B cell (primary cell): ENCODE data around the gene GALNT18. TPM values are rescaled to one million over a fixed set of nuclear protein-coding genes. Genes with fewer than 3 reads are reported as not detected.

Experiments
- ATAC-seq: fragments of 200-7000 bp; cut with Tn5 transposase; one replicate; pipeline ENCODE4 v1.10.0; 2021; ENCODE audit warnings: low read depth, mild to moderate bottlenecking, moderate number of reproducible peaks, moderate library complexity
- CTCF ChIA-PET: fragments of 350-600 bp; sonication (Branson Sonifier 250); formaldehyde crosslinking; loops from one replicate; lab custom pipeline; 2021; ENCODE audit warnings: antibody characterized with exemption, inconsistent platforms; lab: Charles Lee
- POLR2A ChIA-PET: fragments of 350-600 bp; sonication (Branson Sonifier 250); formaldehyde crosslinking; loops from one replicate; lab custom pipeline; 2021; ENCODE audit warnings: antibody characterized with exemption; lab: Charles Lee
- DNase-seq: peaks from one replicate; pipeline ENCODE4 v3.0.0; 2013
- H2AFZ ChIP-seq: 2 replicates; pipeline ENCODE4 v1.6.1; 2012; ENCODE audit warnings: mild to moderate bottlenecking, low read depth, low read length; ENCODE audit not compliant: insufficient read depth, poor library complexity, severe bottlenecking
- H3K27ac ChIP-seq, 2 donors: 1 replicate in 1 of 2; 2 replicates in 1 of 2; pipeline ENCODE4 v1.5.1; 2012 to 2013; ENCODE audit warnings: low read length in 2 of 2, mild to moderate bottlenecking in 2 of 2, moderate library complexity in 1 of 2
- H3K27me3 ChIP-seq, 4 experiments: fragments of 200-600 bp in 1 of 4; sonication (generic) in 1 of 4; replicated peaks in 1 of 4; 1 replicate in 2 of 4; 2 replicates in 2 of 4; pipeline versions ENCODE4 v1.6.1 to v1.7.0; 2013 to 2016; ENCODE audit warnings: low read length in 3 of 4, mild to moderate bottlenecking in 2 of 4, mixed read lengths in 1 of 4, moderate library complexity in 1 of 4; ENCODE audit not compliant: insufficient read depth in 4 of 4, control insufficient read depth in 3 of 4; ENCODE audit errors: control extremely low read depth in 1 of 4
- H3K36me3 ChIP-seq, 2 experiments: replicated peaks in 1 of 2; 1 replicate in 1 of 2; 2 replicates in 1 of 2; pipeline versions ENCODE4 v1.6.1 to v1.7.1; 2013; ENCODE audit warnings: low read length in 1 of 2; ENCODE audit not compliant: insufficient read depth in 2 of 2, control insufficient read depth in 1 of 2; ENCODE audit errors: control extremely low read depth in 1 of 2, extremely low read depth in 1 of 2
- H3K4me1 ChIP-seq, 2 donors: fragments of 200-600 bp in 1 of 2; sonication (generic) in 1 of 2; 1 replicate in 1 of 2; 2 replicates in 1 of 2; pipeline versions ENCODE4 v1.5.1 to v1.6.1; 2013 to 2017; ENCODE audit warnings: low read length in 2 of 2; ENCODE audit not compliant: control insufficient read depth in 2 of 2, insufficient read depth in 2 of 2
- H3K4me2 ChIP-seq: replicated peaks from 2 replicates; pipeline ENCODE3; 2012; ENCODE audit warnings: mild to moderate bottlenecking, low read depth, low read length; ENCODE audit not compliant: poor library complexity, severe bottlenecking
- H3K4me3 ChIP-seq, 5 experiments: fragments of 200-600 bp in 1 of 5; sonication (generic) in 1 of 5; 1 replicate in 3 of 5; 2 replicates in 2 of 5; pipeline versions ENCODE4 v1.5.1 to v1.7.0; 2011 to 2016; ENCODE audit warnings: low read length in 4 of 5, mild to moderate bottlenecking in 4 of 5, low read depth in 2 of 5, control low read depth in 1 of 5, moderate library complexity in 1 of 5; ENCODE audit not compliant: insufficient read depth in 1 of 5; ENCODE audit errors: control extremely low read depth in 1 of 5, extremely low read depth in 1 of 5
- H3K79me2 ChIP-seq: fragments of 200-600 bp; sonication (generic); one replicate; pipeline ENCODE4 v1.6.0; 2016; ENCODE audit warnings: low read length; ENCODE audit not compliant: control insufficient read depth, insufficient read depth
- H3K9ac ChIP-seq: fragments of 200-600 bp; sonication (generic); 2 replicates; pipeline ENCODE4 v1.6.1; 2017; ENCODE audit warnings: mild to moderate bottlenecking, low read length, moderate library complexity
- H3K9me3 ChIP-seq, 3 donors: one replicate each; pipeline versions ENCODE4 v1.6.1 to v1.7.1; 2013; ENCODE audit warnings: low read length in 2 of 3; ENCODE audit not compliant: control insufficient read depth in 2 of 3, insufficient read depth in 1 of 3; ENCODE audit errors: control extremely low read depth in 1 of 3
- H4K20me1 ChIP-seq: 2 replicates; pipeline ENCODE4 v1.6.0; 2012; ENCODE audit warnings: mild to moderate bottlenecking, low read length; ENCODE audit not compliant: insufficient read depth, control insufficient read depth, poor library complexity, severe bottlenecking
- H3K27ac Mint-ChIP-seq: one replicate; pipeline ENCODE4 v1.8.0; 2021; ENCODE audit warnings: mixed read lengths
- H3K27me3 Mint-ChIP-seq: one replicate; pipeline ENCODE4 v1.8.0; 2021; ENCODE audit warnings: mixed read lengths
- H3K4me1 Mint-ChIP-seq: one replicate; pipeline ENCODE4 v1.8.0; 2021; ENCODE audit warnings: mixed read lengths
- H3K4me3 Mint-ChIP-seq: one replicate; pipeline ENCODE4 v1.8.0; 2021; ENCODE audit warnings: mixed read lengths
- H3K9me3 Mint-ChIP-seq: one replicate; pipeline ENCODE4 v1.8.0; 2022; ENCODE audit warnings: mixed read lengths; ENCODE audit not compliant: insufficient read depth
- EZH2 ChIP-seq: IDR thresholded peaks from 2 replicates; pipeline ENCODE4 v1.6.1; 2012; ENCODE audit warnings: borderline replicate concordance, low read depth, mild to moderate bottlenecking, moderate library complexity, low read length; ENCODE audit not compliant: insufficient read depth, poor library complexity, severe bottlenecking
- WGBS: methylation state at CpG from one replicate; pipeline ENCODE4 v1.1.5; 2013; ENCODE audit warnings: missing lambda C conversion rate; ENCODE audit not compliant: insufficient coverage; 5-methylcytosine and 5-hydroxymethylcytosine counted together
- intact Hi-C: fragments of 100-400 bp; cut with micrococcal nuclease; formaldehyde crosslinking; loops from one replicate; pipeline ENCODE4 v1.10.0; 2022
- polyA plus RNA-seq: library from polyadenylated mRNA; depleted of rRNA; stranded (reverse); fragments of >200 nt; gene quantifications from 2 replicates; pipeline ENCODE4 v1.2.3, GENCODE V29; 2012
- total RNA-seq, 2 donors: library from RNA; stranded (reverse); fragments of 120-200 nt in 1 of 2; gene quantifications; 1 replicate in 1 of 2; 2 replicates in 1 of 2; pipeline versions ENCODE4 v1.2.3 to v1.2.4, GENCODE V29; 2013 to 2022
- TF ChIP-seq, protein P1 (sequence below): fragments of 200-600 bp; IDR thresholded peaks from one replicate; pipeline ENCODE4 v1.8.0; 2022; ENCODE audit warnings: antibody characterized with exemption, mild to moderate bottlenecking

Gene GALNT18
- total and polyA plus RNA-seq, 2 donors (not counting 1 experiment from before 2014, with no cell fraction given), result not detected

- Histone ChIP-seq H3K36me3 (no peaks in the 10 kb centered on the region), H3K27me3 (peaks cover 0 to 16% (median 1%) of the 10 kb centered on the region in 4 experiments), H3K4me1 (no peaks in the 10 kb centered on the region), H3K4me2 (no peak overlapping the region), H4K20me1 (no peaks in the 10 kb centered on the region), H2AFZ (no peak overlapping the region), H3K9ac (no peak overlapping the region), H3K79me2 (no peaks in the 10 kb centered on the region), H3K27ac (no peak overlapping the region), H3K9me3 (no peaks in the 10 kb centered on the region), H3K4me3 (no peak overlapping the region)
- DNase-seq (no peak), ATAC-seq (no peak)
- Mint-ChIP-seq H3K4me3 (no peak overlapping the region), H3K4me1 (no peaks in the 10 kb centered on the region), H3K9me3 (no peaks in the 10 kb centered on the region), H3K27ac (no peak overlapping the region), H3K27me3 (peaks cover 42% of the 10 kb centered on the region)
- TF ChIP-seq, protein P1, sequence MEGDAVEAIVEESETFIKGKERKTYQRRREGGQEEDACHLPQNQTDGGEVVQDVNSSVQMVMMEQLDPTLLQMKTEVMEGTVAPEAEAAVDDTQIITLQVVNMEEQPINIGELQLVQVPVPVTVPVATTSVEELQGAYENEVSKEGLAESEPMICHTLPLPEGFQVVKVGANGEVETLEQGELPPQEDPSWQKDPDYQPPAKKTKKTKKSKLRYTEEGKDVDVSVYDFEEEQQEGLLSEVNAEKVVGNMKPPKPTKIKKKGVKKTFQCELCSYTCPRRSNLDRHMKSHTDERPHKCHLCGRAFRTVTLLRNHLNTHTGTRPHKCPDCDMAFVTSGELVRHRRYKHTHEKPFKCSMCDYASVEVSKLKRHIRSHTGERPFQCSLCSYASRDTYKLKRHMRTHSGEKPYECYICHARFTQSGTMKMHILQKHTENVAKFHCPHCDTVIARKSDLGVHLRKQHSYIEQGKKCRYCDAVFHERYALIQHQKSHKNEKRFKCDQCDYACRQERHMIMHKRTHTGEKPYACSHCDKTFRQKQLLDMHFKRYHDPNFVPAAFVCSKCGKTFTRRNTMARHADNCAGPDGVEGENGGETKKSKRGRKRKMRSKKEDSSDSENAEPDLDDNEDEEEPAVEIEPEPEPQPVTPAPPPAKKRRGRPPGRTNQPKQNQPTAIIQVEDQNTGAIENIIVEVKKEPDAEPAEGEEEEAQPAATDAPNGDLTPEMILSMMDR, result no peak
- no peak for TF ChIP-seq EZH2
- CTCF ChIA-PET, result no interaction called here
- POLR2A ChIA-PET, result no interaction called here
- 35% methylated on average over 4 of the region's 4 CpGs for WGBS
- intact Hi-C loops, result no loop called here
Measured at GRCh38 chr11:11416917-11417316, 204.9 kb downstream of the GALNT18 start.

- H3K9ac ChIP-seq, result no peak overlapping the region
- TF ChIP-seq, protein P1, result no peak
- no peak for TF ChIP-seq EZH2
- no peak overlapping the region for H2AFZ ChIP-seq
- intact Hi-C loops, result no loop called here
- peaks cover 0 to 16% (median 1%) of the 10 kb centered on the region in 4 experiments for H3K27me3 ChIP-seq
- H4K20me1 ChIP-seq, result no peaks in the 10 kb centered on the region
- H3K9me3 ChIP-seq, result no peaks in the 10 kb centered on the region
- H3K27ac Mint-ChIP-seq, result no peak overlapping the region
- H3K9me3 Mint-ChIP-seq, result no peaks in the 10 kb centered on the region
- H3K4me1 Mint-ChIP-seq, result no peaks in the 10 kb centered on the region
- ATAC-seq (no peak), DNase-seq (no peak)
- H3K4me1 ChIP-seq, result no peaks in the 10 kb centered on the region
- H3K27me3 Mint-ChIP-seq, result peaks cover 43% of the 10 kb centered on the region
- no peaks in the 10 kb centered on the region for H3K79me2 ChIP-seq
- H3K4me2 ChIP-seq, result no peak overlapping the region
- no peak overlapping the region for H3K4me3 ChIP-seq
- H3K27ac ChIP-seq, result no peak overlapping the region
- H3K4me3 Mint-ChIP-seq, result no peak overlapping the region
- no CpG with 5 or more reads among the region's 5 CpGs for WGBS
- CTCF ChIA-PET, result no interaction called here
- POLR2A ChIA-PET, result no interaction called here
- no peaks in the 10 kb centered on the region for H3K36me3 ChIP-seq
Measured at GRCh38 chr11:11416502-11416901, 205.3 kb downstream of the GALNT18 start.
